HG02588 (cell line): ENCODE results near the gene CLEC2A.

Experiments
- ATAC-seq: cut with Tn5 transposase; IDR thresholded peaks from one replicate; pipeline ENCODE4 v1.9.1; 2021; ENCODE audit warnings: mild to moderate bottlenecking, moderate library complexity; ENCODE audit not compliant: unreplicated experiment

The CLEC2A gene

GRCh38 chr12:9935026-9935425 lies 2.9 kb upstream of the CLEC2A start:
- no peak for ATAC-seq

- no peak for ATAC-seq
Observed at GRCh38 chr12:9933958-9934357, 1.8 kb upstream of the CLEC2A start.

DNA sequence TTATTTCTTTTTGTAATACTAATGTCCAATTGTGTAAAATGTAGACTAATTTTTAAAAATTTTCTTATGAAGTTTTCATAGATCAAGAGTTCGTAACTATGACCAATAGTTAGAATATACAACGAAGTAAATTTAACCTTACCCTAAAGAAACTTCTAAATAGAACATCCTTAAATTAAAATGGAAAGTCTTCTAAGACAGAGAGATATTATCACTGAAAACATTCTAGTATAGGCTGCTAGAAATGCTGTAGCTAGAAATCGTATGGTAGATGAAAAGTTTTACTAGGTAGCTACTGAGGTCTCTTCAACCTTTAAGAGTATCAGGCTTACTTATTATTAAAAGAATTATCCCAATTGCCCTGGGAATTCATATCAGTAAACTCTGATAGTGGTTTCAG lies 925 bp downstream of the CLEC2A start:
- ATAC-seq = no peak

DNA sequence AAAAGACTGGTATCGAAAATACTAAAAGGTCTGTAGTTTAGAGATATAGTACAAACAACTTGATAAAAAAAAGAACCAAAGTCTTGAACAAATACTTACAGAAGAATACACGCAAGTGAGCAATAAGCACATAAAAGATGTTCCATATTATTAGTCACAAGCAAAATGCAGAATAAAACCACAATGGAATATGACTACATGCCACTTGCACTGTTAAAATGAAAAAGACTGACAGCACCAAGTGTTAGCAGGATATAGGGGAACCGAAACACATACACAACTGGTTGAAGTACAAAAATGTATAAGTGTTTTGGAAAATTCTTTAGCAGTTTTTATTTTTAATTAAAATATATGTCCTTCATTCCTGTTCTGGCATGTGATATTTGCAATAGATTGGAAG lies 3.6 kb downstream of the CLEC2A start:
- no peak for ATAC-seq

- no peak for ATAC-seq
Observed at GRCh38 chr12:9926876-9927275, 5.3 kb downstream of the CLEC2A start.

GRCh38 chr12:9925705-9926393 lies 6.3 kb downstream of the CLEC2A start:
- no peak for ATAC-seq

DNA sequence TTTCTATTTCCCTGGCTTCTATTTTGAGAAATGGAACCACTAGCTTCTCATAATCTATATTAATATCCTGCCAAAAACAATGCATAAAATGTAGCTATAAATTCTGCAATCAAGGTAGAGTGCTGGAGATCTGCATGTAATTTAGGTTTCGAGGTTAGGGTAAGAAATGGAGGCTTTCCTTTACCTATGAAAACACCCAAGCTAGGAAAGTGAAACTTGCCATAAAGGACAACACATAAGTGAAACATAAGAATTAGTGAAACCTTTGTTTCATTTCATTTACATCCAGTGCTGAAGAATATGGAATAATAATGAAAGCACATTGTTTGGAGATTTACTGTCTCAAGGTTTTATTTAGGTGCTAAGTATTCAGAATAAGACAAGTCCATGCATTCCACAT lies 9.7 kb downstream of the CLEC2A start:
- ATAC-seq = no peak

- no peak for ATAC-seq
Observed at GRCh38 chr12:9920451-9920850, 11.7 kb downstream of the CLEC2A start.

DNA sequence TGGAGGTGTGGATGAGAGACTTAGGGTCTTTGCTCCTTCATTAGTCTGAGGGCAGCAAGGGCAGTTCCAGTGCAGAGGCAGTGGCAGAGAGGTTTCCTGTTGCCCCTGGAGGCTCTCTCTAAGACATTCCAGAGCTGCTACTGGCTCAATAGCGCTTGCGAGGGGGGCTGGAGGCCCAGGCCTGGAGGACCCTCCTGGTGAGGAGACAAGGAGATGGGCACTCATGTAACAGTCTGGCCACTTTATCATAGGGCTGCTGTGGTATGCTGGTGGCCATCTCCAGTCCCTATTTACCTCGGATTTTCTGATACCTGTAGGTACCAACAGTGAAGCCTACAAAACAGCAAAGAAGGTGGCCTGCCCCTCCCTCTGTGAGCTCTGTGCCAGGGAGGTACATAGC lies 12.7 kb downstream of the CLEC2A start:
- no peak for ATAC-seq

DNA sequence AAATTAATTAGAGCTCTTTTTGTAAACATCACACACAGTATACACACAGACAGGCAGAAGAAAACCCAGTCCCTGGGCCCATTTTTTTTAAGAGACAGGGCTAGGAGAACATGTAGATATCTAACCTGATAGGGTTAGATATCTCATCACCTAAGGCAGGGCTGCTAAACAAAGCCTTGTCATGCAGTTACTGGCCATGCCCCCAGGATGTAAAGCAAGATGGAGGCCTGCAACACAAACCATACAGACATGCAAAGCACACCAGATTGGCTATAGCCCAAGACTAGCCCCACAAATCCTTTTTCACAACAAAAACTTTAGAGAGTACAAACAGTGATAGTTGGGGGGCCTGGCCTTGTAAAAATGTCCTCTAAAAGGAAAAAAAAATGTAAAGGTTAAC lies 20.5 kb downstream of the CLEC2A start:
- no peak for ATAC-seq

GRCh38 chr12:9910716-9911421 lies 21.3 kb downstream of the CLEC2A start:
- ATAC-seq = no peak

DNA sequence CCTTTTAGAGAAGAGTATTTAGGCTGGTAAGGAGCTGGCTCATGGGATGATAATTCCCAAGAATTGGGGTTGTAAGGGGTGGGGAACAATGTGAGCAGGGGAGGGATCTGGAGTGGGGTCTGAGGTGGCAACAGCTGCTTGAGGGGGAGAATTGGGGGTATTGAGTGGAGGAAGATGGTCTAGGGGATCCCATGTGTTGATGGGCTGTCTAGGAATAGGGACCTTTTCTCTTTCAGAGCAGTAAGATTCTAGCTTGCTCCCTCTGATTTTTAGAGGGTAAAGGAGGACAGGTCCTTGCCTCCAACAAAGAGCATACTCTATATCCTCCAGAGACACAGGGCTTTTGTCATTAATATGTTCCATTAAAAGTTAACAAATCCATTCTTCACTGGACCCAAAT lies 22.4 kb downstream of the CLEC2A start:
- no peak for ATAC-seq

- no peak for ATAC-seq
Observed at GRCh38 chr12:9908350-9908749, 23.8 kb downstream of the CLEC2A start.

- ATAC-seq = no peak
Observed at GRCh38 chr12:9907769-9908168, 24.4 kb downstream of the CLEC2A start.

- no peak for ATAC-seq
Observed at GRCh38 chr12:9906873-9907272, 25.3 kb downstream of the CLEC2A start.

GRCh38 chr12:9902539-9903228 lies 29.5 kb downstream of the CLEC2A start:
- no peak for ATAC-seq

GRCh38 chr12:9900930-9901329 lies 31.2 kb downstream of the CLEC2A start:
- no peak for ATAC-seq

DNA sequence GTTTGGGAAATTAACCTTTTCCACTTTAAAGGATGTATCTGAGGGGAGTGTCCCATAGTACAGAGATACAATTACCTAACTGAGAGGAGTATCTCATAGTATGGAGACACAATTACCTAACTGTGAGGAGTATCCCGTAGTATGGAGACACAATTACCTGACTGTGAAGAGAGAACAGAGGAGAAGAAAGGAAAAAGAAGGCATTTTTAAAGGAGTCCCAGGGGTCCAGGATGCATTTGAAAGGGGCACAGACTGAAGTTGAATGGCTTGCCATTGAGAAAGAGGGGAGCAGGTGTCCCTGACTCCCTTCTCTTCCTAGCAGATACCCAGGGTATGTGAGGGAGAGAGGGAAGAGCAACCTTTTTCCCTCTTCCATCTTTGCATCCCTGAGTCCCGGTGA lies 33.0 kb downstream of the CLEC2A start:
- no peak for ATAC-seq

- ATAC-seq = no peak
Observed at GRCh38 chr12:9897535-9897934, 34.6 kb downstream of the CLEC2A start.

DNA sequence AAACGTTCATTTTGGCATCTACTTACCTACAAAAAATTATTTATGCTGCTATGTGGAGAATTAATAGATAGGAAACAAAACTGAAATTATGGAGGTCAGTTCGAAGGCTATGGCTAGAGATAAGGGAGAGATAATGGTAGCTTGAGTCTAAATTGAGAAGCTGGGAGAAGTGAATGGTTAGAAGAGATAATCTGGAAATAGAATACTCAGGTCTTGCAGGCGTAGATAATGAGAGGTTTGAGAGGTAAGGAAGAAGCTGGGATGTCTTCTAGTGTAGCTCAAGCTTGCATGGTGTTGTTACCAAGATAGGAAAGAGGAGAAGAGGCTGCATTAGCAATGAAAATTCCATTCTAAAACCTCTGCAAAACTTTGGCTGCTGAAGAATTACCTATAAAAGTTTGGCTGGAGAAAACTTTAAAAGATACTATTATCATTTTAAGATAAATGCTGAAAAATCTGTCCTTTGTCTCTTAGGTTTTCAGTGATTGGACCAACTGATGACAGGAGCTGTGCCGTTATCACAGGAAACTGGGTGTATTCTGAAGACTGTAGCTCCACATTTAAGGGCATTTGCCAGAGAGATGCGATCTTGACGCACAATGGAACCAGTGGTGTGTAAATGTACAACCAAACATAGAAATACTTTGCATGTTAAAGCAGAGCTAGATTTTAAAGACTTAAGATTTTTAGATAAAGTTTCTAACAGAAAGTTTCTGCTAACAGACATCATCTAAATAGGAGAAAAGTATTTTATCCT lies 36.8 kb downstream of the CLEC2A start:
- no peak for ATAC-seq

DNA sequence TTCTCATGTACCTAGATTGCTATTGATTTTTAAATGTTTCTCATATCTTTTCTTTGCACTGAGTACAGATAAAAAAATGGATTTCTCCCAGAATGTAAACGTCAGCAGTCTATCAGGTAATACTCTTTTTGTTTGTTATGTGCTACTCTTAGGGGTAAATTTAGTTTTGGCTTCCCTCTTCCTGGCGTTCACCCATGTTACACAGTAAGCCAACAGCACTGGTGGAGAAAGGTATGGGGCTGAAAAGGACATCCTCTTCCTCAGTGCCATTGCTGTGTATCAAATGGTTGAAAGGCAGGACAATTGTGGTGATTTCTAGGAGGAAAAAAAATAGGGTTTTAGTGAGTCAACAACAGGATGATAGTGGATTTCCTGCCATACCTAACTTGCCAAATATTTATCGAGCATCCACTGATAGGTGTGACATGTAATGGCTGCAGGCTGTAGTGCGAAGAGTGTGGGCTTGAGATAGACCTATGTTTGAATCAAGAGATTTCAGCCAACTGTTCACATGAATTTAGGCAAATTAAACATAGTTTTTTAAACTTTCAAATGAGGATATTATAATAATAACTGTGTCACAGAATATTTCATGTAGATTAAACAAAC lies 43.4 kb downstream of the CLEC2A start:
- no peak for ATAC-seq
